GM21576 (cell line): ENCODE results near the gene TMEM132A.
"Not testable (repeated sequence)": the region's sequence is repeated elsewhere in the genome, so short reads cannot be mapped to it uniquely, and the experiment has no call there.

Experiments used
- ATAC-seq: cut with Tn5 transposase; IDR thresholded peaks from one replicate; pipeline ENCODE4 v1.9.1; 2021; ENCODE audit warnings: mild to moderate bottlenecking, moderate library complexity; ENCODE audit not compliant: unreplicated experiment

Gene TMEM132A

GRCh38 chr11:60905551-60906113 lies 18.6 kb upstream of the TMEM132A start:
- no peak for ATAC-seq

GRCh38 chr11:60906132-60906972 lies 17.9 kb upstream of the TMEM132A start, which contains the start of gene PRPF19:
Gene PRPF19, minus strand, starts transcription at chr11:60906585. Its CDS starts 203 bp downstream, at chr11:60906382.
- peak; percentile 75 for ATAC-seq

GRCh38 chr11:60908803-60909202 lies 15.5 kb upstream of the TMEM132A start:
- ATAC-seq: no peak

GRCh38 chr11:60909680-60910280 lies 14.5 kb upstream of the TMEM132A start:
- not testable (repeated sequence) for ATAC-seq

- peak; percentile 33 for ATAC-seq
Measured at GRCh38 chr11:60910281-60910687, 14.0 kb upstream of the TMEM132A start.

GRCh38 chr11:60910711-60911380 lies 13.4 kb upstream of the TMEM132A start:
- ATAC-seq: no peak

- ATAC-seq: no peak
Measured at GRCh38 chr11:60912223-60912850, 11.9 kb upstream of the TMEM132A start.

GRCh38 chr11:60912851-60913528 lies 11.3 kb upstream of the TMEM132A start:
- no peak for ATAC-seq

GRCh38 chr11:60913793-60914632 lies 10.2 kb upstream of the TMEM132A start, which contains the start of gene TMEM109:
Gene TMEM109, plus strand, starts transcription at chr11:60914158. Its CDS starts 5,536 bp downstream, at chr11:60919694.
- peak; percentile 34 for ATAC-seq

GRCh38 chr11:60914633-60915247 lies 9.5 kb upstream of the TMEM132A start:
- ATAC-seq: peak; percentile 1

- peak; percentile 55 for ATAC-seq
Measured at GRCh38 chr11:60915248-60915914, 8.9 kb upstream of the TMEM132A start.

- no peak for ATAC-seq
Measured at GRCh38 chr11:60916669-60917206, 7.5 kb upstream of the TMEM132A start.

GRCh38 chr11:60917267-60917666 lies 7.0 kb upstream of the TMEM132A start:
- no peak for ATAC-seq

GRCh38 chr11:60918251-60918938 lies 5.9 kb upstream of the TMEM132A start:
- ATAC-seq: no peak

- ATAC-seq: no peak
Measured at GRCh38 chr11:60918939-60919265, 5.4 kb upstream of the TMEM132A start.

- ATAC-seq: no peak
Measured at GRCh38 chr11:60919320-60919719, 4.9 kb upstream of the TMEM132A start.

- ATAC-seq: no peak
Measured at GRCh38 chr11:60919956-60920355, 4.3 kb upstream of the TMEM132A start.

- no peak for ATAC-seq
Measured at GRCh38 chr11:60921259-60921658, 3.0 kb upstream of the TMEM132A start.
